Measurements from ENCODE around the gene NTMT1.

The NTMT1 gene

GRCh38 chr9:129606161-129607026 is 19.6 kb upstream of the NTMT1 start:
- no peak for DNase-seq
- no peak for TF ChIP-seq POLR2A (IDR thresholded peaks at IDR 0.05; ENCODE audit: low read length)
- no peak for TF ChIP-seq GATA1 (IDR thresholded peaks at IDR 0.05; ENCODE audit: low read depth, low read length)

- DNase-seq: no peak
- no peak for TF ChIP-seq POLR2A (IDR thresholded peaks at IDR 0.05; ENCODE audit: low read length)
- TF ChIP-seq GATA1 (IDR thresholded peaks at IDR 0.05; ENCODE audit: low read depth, low read length): no peak
These were observed 19.0 kb upstream of the NTMT1 start for GRCh38 chr9:129607027-129607387.

GRCh38 chr9:129608561-129609481 is 17.1 kb upstream of the NTMT1 start:
- no peak for TF ChIP-seq GATA1 (IDR thresholded peaks at IDR 0.05; ENCODE audit: low read depth, low read length)
- no peak for TF ChIP-seq POLR2A (IDR thresholded peaks at IDR 0.05; ENCODE audit: low read length)
- DNase-seq: no peak

- TF ChIP-seq POLR2A (IDR thresholded peaks at IDR 0.05; ENCODE audit: low read length) (no peak), GATA1 (IDR thresholded peaks at IDR 0.05; ENCODE audit: low read depth, low read length) (no peak)
- DNase-seq: peak in 1 of 2 experiments; percentile 15
These were observed 16.3 kb upstream of the NTMT1 start for GRCh38 chr9:129609486-129610212.

GRCh38 chr9:129610213-129610472 is 15.8 kb upstream of the NTMT1 start:
- TF ChIP-seq POLR2A (IDR thresholded peaks at IDR 0.05; ENCODE audit: low read length) (no peak), GATA1 (IDR thresholded peaks at IDR 0.05; ENCODE audit: low read depth, low read length) (no peak)
- no peak for DNase-seq

GRCh38 chr9:129610473-129611306 is 15.3 kb upstream of the NTMT1 start:
- TF ChIP-seq GATA1 (IDR thresholded peaks at IDR 0.05; ENCODE audit: low read depth, low read length): no peak
- TF ChIP-seq POLR2A (IDR thresholded peaks at IDR 0.05; ENCODE audit: low read length): no peak
- peak; percentile 55 to 67 for DNase-seq

- DNase-seq: no peak
- TF ChIP-seq POLR2A (IDR thresholded peaks at IDR 0.05; ENCODE audit: low read length): no peak
- no peak for TF ChIP-seq GATA1 (IDR thresholded peaks at IDR 0.05; ENCODE audit: low read depth, low read length)
These were observed 14.6 kb upstream of the NTMT1 start for GRCh38 chr9:129611307-129611800.

GRCh38 chr9:129612123-129612522 is 13.8 kb upstream of the NTMT1 start:
- TF ChIP-seq POLR2A (IDR thresholded peaks at IDR 0.05; ENCODE audit: low read length): no peak
- no peak for TF ChIP-seq GATA1 (IDR thresholded peaks at IDR 0.05; ENCODE audit: low read depth, low read length)
- no peak for DNase-seq

GRCh38 chr9:129612815-129613519 is 13.0 kb upstream of the NTMT1 start:
- no peak for TF ChIP-seq GATA1 (IDR thresholded peaks at IDR 0.05; ENCODE audit: low read depth, low read length)
- TF ChIP-seq POLR2A (IDR thresholded peaks at IDR 0.05; ENCODE audit: low read length): no peak
- DNase-seq: no peak

- no peak for DNase-seq
- TF ChIP-seq GATA1 (IDR thresholded peaks at IDR 0.05; ENCODE audit: low read depth, low read length) (no peak), POLR2A (IDR thresholded peaks at IDR 0.05; ENCODE audit: low read length) (no peak)
These were observed 12.3 kb upstream of the NTMT1 start for GRCh38 chr9:129613520-129614175.

- TF ChIP-seq POLR2A (IDR thresholded peaks at IDR 0.05; ENCODE audit: low read length) (no peak), GATA1 (IDR thresholded peaks at IDR 0.05; ENCODE audit: low read depth, low read length) (no peak)
- DNase-seq: no peak
These were observed 11.0 kb upstream of the NTMT1 start for GRCh38 chr9:129614932-129615331.

Measured in erythroblast (primary cell).